D721Med (cell line): ENCODE results near the gene PPA1.

Source experiments
- DNase-seq: peaks from one replicate; pipeline ENCODE4 v3.0.0; 2011; ENCODE audit warnings: low spot score; ENCODE audit not compliant: insufficient read length
- FAIRE-seq: peaks from 2 replicates; lab custom pipeline; 2011; peaks lifted over from hg19 to GRCh38; lab: Jason Lieb, UNC
- TF ChIP-seq, protein P1 (sequence below): IDR thresholded peaks from 2 replicates; pipeline ENCODE4 v1.5.1; 2012; ENCODE audit warnings: mild to moderate bottlenecking, control low read depth; ENCODE audit not compliant: insufficient read depth; ENCODE audit errors: missing control alignments

PPA1 gene

DNA sequence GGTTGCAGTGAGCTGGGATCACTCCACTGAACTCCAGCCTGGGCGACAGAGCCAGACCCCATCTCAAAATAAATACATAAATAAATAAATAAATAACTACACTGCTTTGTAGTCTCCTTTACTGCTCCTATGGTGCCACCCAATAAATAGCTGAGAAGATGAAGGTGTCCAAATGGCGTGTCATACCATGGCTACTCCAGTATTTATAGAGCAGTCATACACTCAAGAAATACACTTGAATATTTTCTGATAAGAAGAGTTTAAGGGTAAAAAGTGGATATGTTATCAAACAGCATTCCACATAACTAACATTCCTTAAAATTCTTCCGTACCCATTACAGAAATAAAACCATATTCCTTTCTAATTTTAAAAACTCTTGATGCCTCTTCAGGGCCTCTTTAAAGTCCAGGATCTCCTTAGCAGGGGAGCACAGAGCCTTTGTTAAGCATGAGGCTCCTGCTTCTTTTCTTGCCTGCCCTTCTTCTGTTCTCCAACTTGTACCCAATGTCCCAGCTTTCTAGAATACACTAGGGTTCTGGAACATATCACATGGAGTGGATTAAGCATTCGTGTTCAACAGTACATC is 55.0 kb downstream of the PPA1 start:
- no peak for FAIRE-seq
- TF ChIP-seq, protein P1, sequence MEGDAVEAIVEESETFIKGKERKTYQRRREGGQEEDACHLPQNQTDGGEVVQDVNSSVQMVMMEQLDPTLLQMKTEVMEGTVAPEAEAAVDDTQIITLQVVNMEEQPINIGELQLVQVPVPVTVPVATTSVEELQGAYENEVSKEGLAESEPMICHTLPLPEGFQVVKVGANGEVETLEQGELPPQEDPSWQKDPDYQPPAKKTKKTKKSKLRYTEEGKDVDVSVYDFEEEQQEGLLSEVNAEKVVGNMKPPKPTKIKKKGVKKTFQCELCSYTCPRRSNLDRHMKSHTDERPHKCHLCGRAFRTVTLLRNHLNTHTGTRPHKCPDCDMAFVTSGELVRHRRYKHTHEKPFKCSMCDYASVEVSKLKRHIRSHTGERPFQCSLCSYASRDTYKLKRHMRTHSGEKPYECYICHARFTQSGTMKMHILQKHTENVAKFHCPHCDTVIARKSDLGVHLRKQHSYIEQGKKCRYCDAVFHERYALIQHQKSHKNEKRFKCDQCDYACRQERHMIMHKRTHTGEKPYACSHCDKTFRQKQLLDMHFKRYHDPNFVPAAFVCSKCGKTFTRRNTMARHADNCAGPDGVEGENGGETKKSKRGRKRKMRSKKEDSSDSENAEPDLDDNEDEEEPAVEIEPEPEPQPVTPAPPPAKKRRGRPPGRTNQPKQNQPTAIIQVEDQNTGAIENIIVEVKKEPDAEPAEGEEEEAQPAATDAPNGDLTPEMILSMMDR: no peak
- DNase-seq: no peak

DNA sequence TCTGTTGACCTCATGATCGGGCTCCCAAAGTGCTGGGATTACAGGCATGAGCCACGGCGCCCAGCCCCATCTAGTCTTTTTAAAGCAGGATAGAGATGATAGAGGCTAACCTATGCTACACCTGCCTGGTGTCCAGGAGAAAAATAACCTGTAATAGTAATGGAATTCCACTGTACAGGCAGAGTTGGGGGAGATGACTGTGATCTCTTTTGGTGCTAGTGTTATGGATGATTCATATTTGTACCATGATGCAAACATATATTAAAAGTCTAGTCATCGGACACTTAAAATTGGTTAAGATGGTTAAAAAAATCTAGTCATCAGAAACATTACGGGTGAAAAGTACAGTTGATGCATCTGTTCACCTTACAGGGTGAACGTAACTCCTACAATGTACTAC is 56.8 kb downstream of the PPA1 start:
- TF ChIP-seq, protein P1: no peak
- no peak for FAIRE-seq

DNA sequence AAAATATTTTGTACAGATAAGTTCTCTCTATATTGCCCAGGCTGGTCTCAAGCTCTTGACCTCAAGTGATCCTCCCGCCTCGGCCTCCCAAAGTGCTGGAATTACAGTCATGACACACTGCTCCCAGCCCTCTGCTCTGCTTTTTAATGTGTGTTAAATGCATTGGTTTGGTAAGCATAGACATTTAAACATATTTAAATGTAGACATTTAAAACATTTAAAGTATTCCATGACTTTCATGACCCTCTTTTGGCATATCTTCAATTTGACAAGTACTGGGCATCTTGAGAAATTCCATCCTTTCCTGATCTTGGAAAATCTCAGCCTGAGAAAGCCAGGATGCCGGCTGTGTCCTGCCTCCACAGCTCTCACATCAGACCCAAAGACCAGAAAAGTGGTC is 57.7 kb downstream of the PPA1 start:
- FAIRE-seq (no peak), DNase-seq (no peak)
- TF ChIP-seq, protein P1: no peak

More for the DNA sequence above, 56.8 kb downstream of the PPA1 start:
- DNase-seq: no peak

DNA sequence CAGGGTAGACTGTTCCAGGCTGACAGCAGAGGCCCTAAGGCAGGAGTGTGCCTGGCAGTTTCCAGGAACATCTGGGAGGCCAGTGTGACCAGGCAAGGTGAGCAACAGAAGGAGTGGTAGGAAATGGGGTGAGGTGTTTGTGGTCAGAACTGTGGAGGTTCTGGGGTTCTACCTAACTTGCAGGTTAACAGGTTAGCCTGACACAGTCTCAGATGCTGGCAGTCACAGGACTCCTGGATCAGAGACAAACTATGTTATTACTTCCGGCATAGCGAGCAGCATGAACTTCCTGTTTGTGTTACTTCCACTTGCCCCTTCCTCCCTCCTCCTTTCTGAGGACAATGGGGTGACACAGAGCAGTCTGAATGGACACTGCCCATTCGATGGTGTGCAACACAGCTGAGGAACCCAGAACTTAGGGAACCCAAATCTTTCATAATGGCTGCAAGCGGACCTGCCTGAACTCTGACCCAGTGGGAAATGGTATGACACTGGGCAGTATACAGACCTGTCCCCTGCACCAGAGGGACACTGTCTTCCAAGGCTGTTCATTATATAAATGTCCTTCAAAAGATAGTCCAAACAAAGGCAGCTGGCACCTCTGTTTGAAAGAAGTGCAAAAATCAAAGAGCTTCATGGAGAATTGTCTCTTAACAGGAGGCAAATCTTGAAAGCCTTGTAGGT is 59.0 kb downstream of the PPA1 start:
- FAIRE-seq: no peak

GRCh38 chr10:70169649-70170364 is 63.4 kb downstream of the PPA1 start:
- TF ChIP-seq, protein P1: no peak
- FAIRE-seq (no peak), DNase-seq (no peak)

More for the DNA sequence above, 59.0 kb downstream of the PPA1 start:
- TF ChIP-seq, protein P1: no peak
- DNase-seq: no peak

DNA sequence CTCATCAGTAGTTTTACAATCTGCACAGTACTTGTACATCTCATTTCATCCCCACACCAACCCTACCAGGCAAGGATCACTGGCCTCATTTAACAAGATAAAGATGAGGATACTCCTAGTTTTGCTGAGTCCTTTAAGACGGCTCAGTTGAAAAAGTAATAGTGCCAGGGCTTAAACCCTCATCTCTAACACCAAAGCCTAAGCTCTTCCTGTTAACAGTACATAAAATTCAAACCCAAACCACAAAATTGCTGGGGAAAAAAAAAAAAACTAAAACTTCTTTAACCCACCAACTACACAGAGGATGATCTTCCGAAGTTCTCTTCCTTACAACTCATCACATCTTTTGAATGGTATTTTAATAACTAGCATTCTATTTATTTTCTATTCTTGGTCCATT is 64.2 kb downstream of the PPA1 start:
- no peak for FAIRE-seq
- DNase-seq: no peak
- TF ChIP-seq, protein P1: no peak

DNA sequence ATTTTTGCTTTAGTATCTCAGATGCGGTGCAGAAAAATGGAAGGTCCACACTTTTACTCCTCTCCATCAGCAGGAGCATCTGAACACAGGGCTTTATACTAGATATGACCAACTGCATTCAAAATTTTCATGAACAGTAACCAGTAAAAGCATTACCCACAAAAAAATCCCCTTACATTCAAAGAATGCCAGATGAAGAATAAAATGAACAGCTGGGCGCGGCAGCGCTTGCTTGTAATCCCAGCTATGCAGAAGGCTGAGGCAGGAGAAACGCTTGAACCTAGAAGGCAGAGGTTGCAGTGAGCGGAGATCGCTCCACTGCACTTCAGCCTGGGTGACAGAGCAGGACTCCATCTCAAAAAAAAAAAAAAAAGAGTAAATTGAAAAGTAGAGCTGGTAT is 66.0 kb downstream of the PPA1 start:
- no peak for FAIRE-seq
- TF ChIP-seq, protein P1: no peak
- no peak for DNase-seq
